ENCODE data around the gene SPACA9. TPM values are rescaled to one million over a fixed set of nuclear protein-coding genes. Genes with fewer than 3 reads are reported as not detected.

The SPACA9 gene
- total RNA-seq, 3 donors from 2014 or later, result 1.6 to 6.9 (median 2.5) TPM

- intact Hi-C loops (cut with DNase I, micrococcal nuclease), result no loop called here
- no peak overlapping the region for H3K4me3 ChIP-seq
- no peaks in the 10 kb centered on the region for H3K9me3 ChIP-seq
- DNase-seq (peak in 1 of 3 donors; percentile 48), ATAC-seq (peak; percentile 47)
- H3K36me3 ChIP-seq (ENCODE audit: low read depth), result no peaks in the 10 kb centered on the region
- H3K4me1 ChIP-seq (ENCODE audit: low read depth), result no peaks in the 10 kb centered on the region
- TF ChIP-seq CTCF (IDR thresholded peaks at IDR 0.05), result no peak
These were observed 21.7 kb upstream of the SPACA9 start for GRCh38 chr9:132857031-132857430.

- ATAC-seq (peak; percentile 29), DNase-seq (peak in 1 of 3 donors; percentile 50)
- no peaks in the 10 kb centered on the region for H3K9me3 ChIP-seq
- no peak for TF ChIP-seq CTCF (IDR thresholded peaks at IDR 0.05)
- H3K36me3 ChIP-seq (ENCODE audit: low read depth), result no peaks in the 10 kb centered on the region
- intact Hi-C loops (cut with DNase I, micrococcal nuclease), result no loop called here
- H3K4me3 ChIP-seq, result no peak overlapping the region
- no peaks in the 10 kb centered on the region for H3K4me1 ChIP-seq (ENCODE audit: low read depth)
These were observed 20.9 kb upstream of the SPACA9 start for GRCh38 chr9:132857616-132858342.

- Histone ChIP-seq H3K36me3 (ENCODE audit: low read depth) (no peaks in the 10 kb centered on the region), H3K4me1 (ENCODE audit: low read depth) (no peaks in the 10 kb centered on the region), H3K9me3 (no peaks in the 10 kb centered on the region), H3K4me3 (no peak overlapping the region)
- intact Hi-C loops (cut with DNase I, micrococcal nuclease), result no loop called here
- no peak for ATAC-seq
- no peak for DNase-seq
- no peak for TF ChIP-seq CTCF (IDR thresholded peaks at IDR 0.05)
These were observed 19.9 kb upstream of the SPACA9 start for GRCh38 chr9:132858751-132859150.

GRCh38 chr9:132861666-132862065, 17.0 kb upstream of the SPACA9 start:
- H3K4me1 ChIP-seq (ENCODE audit: low read depth), result no peaks in the 10 kb centered on the region
- TF ChIP-seq CTCF (IDR thresholded peaks at IDR 0.05), result no peak
- H3K4me3 ChIP-seq, result no peak overlapping the region
- no peaks in the 10 kb centered on the region for H3K36me3 ChIP-seq (ENCODE audit: low read depth)
- no peaks in the 10 kb centered on the region for H3K9me3 ChIP-seq
- intact Hi-C loops (cut with DNase I, micrococcal nuclease), result no loop called here
- ATAC-seq (no peak), DNase-seq (no peak)

GRCh38 chr9:132862533-132862932, 16.2 kb upstream of the SPACA9 start:
- DNase-seq (no peak), ATAC-seq (no peak)
- no peak overlapping the region for H3K4me3 ChIP-seq
- H3K4me1 ChIP-seq (ENCODE audit: low read depth), result no peaks in the 10 kb centered on the region
- no peak for TF ChIP-seq CTCF (IDR thresholded peaks at IDR 0.05)
- H3K36me3 ChIP-seq (ENCODE audit: low read depth), result no peaks in the 10 kb centered on the region
- intact Hi-C loops (cut with DNase I, micrococcal nuclease), result no loop called here
- no peaks in the 10 kb centered on the region for H3K9me3 ChIP-seq
